ENCODE measurements around the gene ANKRD55. TPM values are rescaled to one million over a fixed set of nuclear protein-coding genes. Genes with fewer than 3 reads are reported as not detected.

The ANKRD55 gene
- total RNA-seq, 1 donor from 2014 or later: not detected

GRCh38 chr5:56176871-56177533 is 56.1 kb downstream of the ANKRD55 start:
- Histone ChIP-seq H3K9me3 (ENCODE audit: insufficient read depth, low read depth, low read length) (no peaks in the 10 kb centered on the region), H3K79me2 (ENCODE audit: insufficient read depth, low read length) (no peaks in the 10 kb centered on the region), H3K4me1 (ENCODE audit: insufficient read depth, low read length) (peaks cover 12% of the 10 kb centered on the region), H3K36me3 (ENCODE audit: insufficient read depth, low read length) (no peaks in the 10 kb centered on the region), H3K4me2 (ENCODE audit: low read length) (no peak overlapping the region), H3K9ac (ENCODE audit: low read length) (no peak overlapping the region), H3K4me3 (ENCODE audit: insufficient read depth, low read depth, low read length) (no peak overlapping the region), H4K20me1 (ENCODE audit: insufficient read depth, low read length) (no peaks in the 10 kb centered on the region), H2AFZ (ENCODE audit: low read depth, low read length) (no peak overlapping the region), H3K27me3 (ENCODE audit: insufficient read depth, low read length) (no peaks in the 10 kb centered on the region), H3K27ac (ENCODE audit: low read depth, low read length) (no peak overlapping the region)
- H3K4me1 Mint-ChIP-seq (ENCODE audit: low read depth, unreplicated experiment): peaks cover 9% of the 10 kb centered on the region
- no peak overlapping the region for H3K4me3 Mint-ChIP-seq (ENCODE audit: unreplicated experiment)
- H3K9me3 Mint-ChIP-seq (ENCODE audit: unreplicated experiment): no peaks in the 10 kb centered on the region
- peaks cover 2% of the 10 kb centered on the region for H3K27me3 Mint-ChIP-seq (ENCODE audit: low read depth, unreplicated experiment)
- no peak overlapping the region for H3K27ac Mint-ChIP-seq (ENCODE audit: unreplicated experiment)
- no peaks in the 10 kb centered on the region for H3K36me3 Mint-ChIP-seq (ENCODE audit: low read depth, unreplicated experiment)
- no peak for FAIRE-seq
- no peak for TF ChIP-seq CTCF (IDR thresholded peaks at IDR 0.05; ENCODE audit: insufficient read depth, low read depth, low read length)
- no peak for TF ChIP-seq EZH2 (IDR thresholded peaks at IDR 0.05; ENCODE audit: insufficient read depth, low read length)
- DNase-seq (ENCODE audit: low read depth): no peak

- peaks cover 9% of the 10 kb centered on the region for H3K4me1 Mint-ChIP-seq (ENCODE audit: low read depth, unreplicated experiment)
- H3K27ac Mint-ChIP-seq (ENCODE audit: unreplicated experiment): no peak overlapping the region
- Histone ChIP-seq H3K27ac (ENCODE audit: low read depth, low read length) (no peak overlapping the region), H3K4me2 (ENCODE audit: low read length) (no peak overlapping the region), H3K4me1 (ENCODE audit: insufficient read depth, low read length) (peaks cover 12% of the 10 kb centered on the region), H3K9ac (ENCODE audit: low read length) (no peak overlapping the region), H3K4me3 (ENCODE audit: insufficient read depth, low read depth, low read length) (no peak overlapping the region), H3K79me2 (ENCODE audit: insufficient read depth, low read length) (no peaks in the 10 kb centered on the region), H3K36me3 (ENCODE audit: insufficient read depth, low read length) (no peaks in the 10 kb centered on the region), H2AFZ (ENCODE audit: low read depth, low read length) (no peak overlapping the region), H3K9me3 (ENCODE audit: insufficient read depth, low read depth, low read length) (no peaks in the 10 kb centered on the region), H4K20me1 (ENCODE audit: insufficient read depth, low read length) (no peaks in the 10 kb centered on the region), H3K27me3 (ENCODE audit: insufficient read depth, low read length) (no peaks in the 10 kb centered on the region)
- H3K36me3 Mint-ChIP-seq (ENCODE audit: low read depth, unreplicated experiment): no peaks in the 10 kb centered on the region
- H3K9me3 Mint-ChIP-seq (ENCODE audit: unreplicated experiment): no peaks in the 10 kb centered on the region
- no peak overlapping the region for H3K4me3 Mint-ChIP-seq (ENCODE audit: unreplicated experiment)
- TF ChIP-seq EZH2 (IDR thresholded peaks at IDR 0.05; ENCODE audit: insufficient read depth, low read length): no peak
- no peak for TF ChIP-seq CTCF (IDR thresholded peaks at IDR 0.05; ENCODE audit: insufficient read depth, low read depth, low read length)
- no peak for DNase-seq (ENCODE audit: low read depth)
- no peak for FAIRE-seq
- peaks cover 2% of the 10 kb centered on the region for H3K27me3 Mint-ChIP-seq (ENCODE audit: low read depth, unreplicated experiment)
These were observed 56.9 kb downstream of the ANKRD55 start for GRCh38 chr5:56176155-56176798.

DNA sequence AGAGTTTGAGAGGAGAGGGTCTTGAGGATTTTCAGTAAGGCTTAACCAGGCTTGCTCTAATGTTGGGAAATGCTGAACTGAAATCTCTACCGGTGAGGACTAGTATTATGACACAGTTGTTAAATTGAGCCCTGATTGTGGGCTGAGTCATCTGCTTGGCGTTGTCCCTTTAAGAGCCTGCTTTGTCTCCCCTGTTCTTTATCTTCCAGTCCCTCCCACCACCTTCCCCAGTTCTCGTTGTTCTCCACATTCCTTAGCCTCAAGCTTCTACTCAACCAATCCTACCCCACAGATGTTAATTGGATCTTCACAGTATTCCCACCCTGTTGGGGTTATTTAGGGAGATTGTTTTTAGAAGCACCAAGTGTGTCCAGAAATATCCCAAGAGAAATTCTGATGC is 57.6 kb downstream of the ANKRD55 start:
- H2AFZ ChIP-seq (ENCODE audit: low read depth, low read length): peak overlapping the region; percentile 31
- no peaks in the 10 kb centered on the region for H4K20me1 ChIP-seq (ENCODE audit: insufficient read depth, low read length)
- TF ChIP-seq CTCF (IDR thresholded peaks at IDR 0.05; ENCODE audit: insufficient read depth, low read depth, low read length) (no peak), EZH2 (IDR thresholded peaks at IDR 0.05; ENCODE audit: insufficient read depth, low read length) (no peak)
- H3K4me2 ChIP-seq (ENCODE audit: low read length): peak overlapping the region; percentile 58
- DNase-seq (ENCODE audit: low read depth) (peak; percentile 80), FAIRE-seq (peak; percentile 54)
- H3K9me3 ChIP-seq (ENCODE audit: insufficient read depth, low read depth, low read length): no peaks in the 10 kb centered on the region
- peaks cover 12% of the 10 kb centered on the region for H3K4me1 ChIP-seq (ENCODE audit: insufficient read depth, low read length)
- Mint-ChIP-seq H3K27me3 (ENCODE audit: low read depth, unreplicated experiment) (peaks cover 2% of the 10 kb centered on the region), H3K4me1 (ENCODE audit: low read depth, unreplicated experiment) (peaks cover 9% of the 10 kb centered on the region), H3K4me3 (ENCODE audit: unreplicated experiment) (no peak overlapping the region), H3K9me3 (ENCODE audit: unreplicated experiment) (no peaks in the 10 kb centered on the region), H3K27ac (ENCODE audit: unreplicated experiment) (no peak overlapping the region), H3K36me3 (ENCODE audit: low read depth, unreplicated experiment) (no peaks in the 10 kb centered on the region)
- H3K27ac ChIP-seq (ENCODE audit: low read depth, low read length): no peak overlapping the region
- no peaks in the 10 kb centered on the region for H3K36me3 ChIP-seq (ENCODE audit: insufficient read depth, low read length)
- no peak overlapping the region for H3K4me3 ChIP-seq (ENCODE audit: insufficient read depth, low read depth, low read length)
- H3K9ac ChIP-seq (ENCODE audit: low read length): no peak overlapping the region
- H3K27me3 ChIP-seq (ENCODE audit: insufficient read depth, low read length): no peaks in the 10 kb centered on the region
- no peaks in the 10 kb centered on the region for H3K79me2 ChIP-seq (ENCODE audit: insufficient read depth, low read length)
